HepG2 (cell line): ENCODE results near the gene CD84.

Experiments used
- SAFB2 ChIP-seq: sonication (generic); formaldehyde crosslinking; IDR thresholded peaks from 2 replicates; pipeline ENCODE4 v1.5.1; 2020; ENCODE audit warnings: missing genetic modification reagents, low read depth, mild to moderate bottlenecking, borderline replicate concordance
- TF ChIP-seq, protein P1 (sequence below): sonication (generic); formaldehyde crosslinking; IDR thresholded peaks from 2 replicates; pipeline ENCODE4 v1.5.0; 2020; ENCODE audit warnings: mild to moderate bottlenecking, missing genetic modification reagents, moderate library complexity

- TF ChIP-seq SAFB2 (CRISPR knock-in tag): no peak
- TF ChIP-seq, protein P1, sequence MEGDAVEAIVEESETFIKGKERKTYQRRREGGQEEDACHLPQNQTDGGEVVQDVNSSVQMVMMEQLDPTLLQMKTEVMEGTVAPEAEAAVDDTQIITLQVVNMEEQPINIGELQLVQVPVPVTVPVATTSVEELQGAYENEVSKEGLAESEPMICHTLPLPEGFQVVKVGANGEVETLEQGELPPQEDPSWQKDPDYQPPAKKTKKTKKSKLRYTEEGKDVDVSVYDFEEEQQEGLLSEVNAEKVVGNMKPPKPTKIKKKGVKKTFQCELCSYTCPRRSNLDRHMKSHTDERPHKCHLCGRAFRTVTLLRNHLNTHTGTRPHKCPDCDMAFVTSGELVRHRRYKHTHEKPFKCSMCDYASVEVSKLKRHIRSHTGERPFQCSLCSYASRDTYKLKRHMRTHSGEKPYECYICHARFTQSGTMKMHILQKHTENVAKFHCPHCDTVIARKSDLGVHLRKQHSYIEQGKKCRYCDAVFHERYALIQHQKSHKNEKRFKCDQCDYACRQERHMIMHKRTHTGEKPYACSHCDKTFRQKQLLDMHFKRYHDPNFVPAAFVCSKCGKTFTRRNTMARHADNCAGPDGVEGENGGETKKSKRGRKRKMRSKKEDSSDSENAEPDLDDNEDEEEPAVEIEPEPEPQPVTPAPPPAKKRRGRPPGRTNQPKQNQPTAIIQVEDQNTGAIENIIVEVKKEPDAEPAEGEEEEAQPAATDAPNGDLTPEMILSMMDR (CRISPR knock-in tag): no peak
These were observed 43.9 kb upstream of the CD84 start for GRCh38 chr1:160623227-160623633.
